ENCODE data around the gene RAP1A. TPM values are rescaled to one million over a fixed set of nuclear protein-coding genes. Genes with fewer than 3 reads are reported as not detected.

The RAP1A gene
- polyA plus RNA-seq, 1 experiment, result 78.1 TPM

DNA sequence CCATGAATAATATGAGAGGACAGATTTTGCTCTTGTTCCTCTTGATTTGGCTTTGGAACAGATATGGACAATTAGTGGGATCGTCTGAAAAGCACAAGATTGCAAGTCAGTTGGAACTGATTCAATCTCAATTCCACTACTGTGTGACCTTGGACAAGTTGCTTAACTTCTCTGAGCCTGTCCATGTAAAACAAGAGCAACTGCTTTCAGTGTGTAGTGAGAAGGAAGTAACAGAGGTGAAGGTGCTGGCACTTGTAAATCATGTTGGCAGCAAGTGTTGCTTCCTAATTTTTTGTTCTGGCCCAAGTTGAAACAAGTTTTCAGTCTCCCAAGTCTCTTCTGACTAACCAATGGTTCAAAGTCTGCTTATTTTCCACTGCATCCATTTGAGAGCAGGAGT is 104.3 kb downstream of the RAP1A start:
- POLR2A ChIA-PET, result no interaction called here
- TF ChIP-seq, protein P1, sequence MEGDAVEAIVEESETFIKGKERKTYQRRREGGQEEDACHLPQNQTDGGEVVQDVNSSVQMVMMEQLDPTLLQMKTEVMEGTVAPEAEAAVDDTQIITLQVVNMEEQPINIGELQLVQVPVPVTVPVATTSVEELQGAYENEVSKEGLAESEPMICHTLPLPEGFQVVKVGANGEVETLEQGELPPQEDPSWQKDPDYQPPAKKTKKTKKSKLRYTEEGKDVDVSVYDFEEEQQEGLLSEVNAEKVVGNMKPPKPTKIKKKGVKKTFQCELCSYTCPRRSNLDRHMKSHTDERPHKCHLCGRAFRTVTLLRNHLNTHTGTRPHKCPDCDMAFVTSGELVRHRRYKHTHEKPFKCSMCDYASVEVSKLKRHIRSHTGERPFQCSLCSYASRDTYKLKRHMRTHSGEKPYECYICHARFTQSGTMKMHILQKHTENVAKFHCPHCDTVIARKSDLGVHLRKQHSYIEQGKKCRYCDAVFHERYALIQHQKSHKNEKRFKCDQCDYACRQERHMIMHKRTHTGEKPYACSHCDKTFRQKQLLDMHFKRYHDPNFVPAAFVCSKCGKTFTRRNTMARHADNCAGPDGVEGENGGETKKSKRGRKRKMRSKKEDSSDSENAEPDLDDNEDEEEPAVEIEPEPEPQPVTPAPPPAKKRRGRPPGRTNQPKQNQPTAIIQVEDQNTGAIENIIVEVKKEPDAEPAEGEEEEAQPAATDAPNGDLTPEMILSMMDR (IDR thresholded peaks at IDR 0.05; ENCODE audit: low read depth, low read length), result no peak
- Histone ChIP-seq H3K4me3 (ENCODE audit: low read depth, low read length) (no peak overlapping the region), H3K27me3 (ENCODE audit: control insufficient read depth, insufficient read depth, low read length) (no peaks in the 10 kb centered on the region), H3K9me3 (ENCODE audit: control insufficient read depth, insufficient read depth, low read length) (no peaks in the 10 kb centered on the region), H3K27ac (ENCODE audit: low read depth, low read length) (no peak overlapping the region)
- CTCF ChIA-PET, result interaction anchor here (1.1 kb wide), 1 partner anchor 9 kb away, joined by 5 read pairs; no protein-coding TSS in a partner anchor
- DNase-seq (ENCODE audit: low read depth, low spot score), result no peak

DNA sequence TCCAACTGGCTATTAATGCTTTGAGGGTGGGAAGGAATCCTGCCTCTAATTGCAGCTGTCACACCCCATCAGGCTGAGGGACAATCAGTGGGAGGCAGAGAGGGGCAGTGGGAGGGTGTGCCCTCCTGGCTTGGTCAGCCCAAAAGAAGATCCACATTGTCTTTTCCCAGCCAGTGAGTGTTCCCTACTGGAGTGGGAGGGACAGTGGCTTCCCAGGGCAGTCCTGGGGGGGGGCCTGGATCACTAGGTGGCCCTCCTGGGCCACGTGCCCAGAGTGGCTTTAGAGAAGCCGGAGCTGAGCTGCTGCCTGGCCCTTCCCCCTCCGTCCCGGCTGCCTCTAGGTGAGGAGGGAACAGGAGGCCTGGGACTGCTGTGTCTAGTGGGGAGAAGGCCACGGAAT is 105.6 kb downstream of the RAP1A start:
- no peak for DNase-seq (ENCODE audit: low read depth, low spot score)
- CTCF ChIA-PET, result interaction anchor here (1.0 to 3.1 kb wide), 2 partner anchors 10 to 243 kb away, joined by 3 to 27 read pairs; no protein-coding TSS in a partner anchor
- POLR2A ChIA-PET, result no interaction called here
- no peaks in the 10 kb centered on the region for H3K9me3 ChIP-seq (ENCODE audit: control insufficient read depth, insufficient read depth, low read length)
- H3K4me3 ChIP-seq (ENCODE audit: low read depth, low read length), result no peak overlapping the region
- H3K27ac ChIP-seq (ENCODE audit: low read depth, low read length), result no peak overlapping the region
- H3K27me3 ChIP-seq (ENCODE audit: control insufficient read depth, insufficient read depth, low read length), result no peaks in the 10 kb centered on the region
- TF ChIP-seq, protein P1 (IDR thresholded peaks at IDR 0.05; ENCODE audit: low read depth, low read length), result no peak

DNA sequence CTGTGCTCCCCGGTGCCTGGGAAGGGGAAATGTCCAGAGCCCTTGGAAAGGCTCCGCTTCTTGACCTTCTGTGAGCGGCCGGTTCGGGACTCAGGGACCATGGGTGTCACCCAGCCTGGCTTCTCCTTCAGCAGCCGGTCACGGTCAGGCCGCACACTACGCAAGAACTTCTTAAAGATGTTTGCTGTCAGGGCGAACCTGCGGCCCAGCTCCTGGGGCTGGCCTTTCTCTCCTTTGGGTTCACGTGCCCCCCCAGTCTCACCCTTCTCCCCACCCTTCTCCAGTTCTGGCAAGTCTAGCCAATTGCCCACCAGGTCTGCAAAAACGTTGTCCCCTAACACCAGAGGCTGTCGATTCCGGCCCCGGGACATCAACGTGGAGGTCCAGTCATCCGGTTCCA is 107.5 kb downstream of the RAP1A start:
- ChIA-PET CTCF (interaction anchor here (3.1 kb wide), 1 partner anchor 12 kb away, joined by 27 read pairs; no protein-coding TSS in a partner anchor), POLR2A (no interaction called here)
- no peak overlapping the region for H3K4me3 ChIP-seq (ENCODE audit: low read depth, low read length)
- DNase-seq (ENCODE audit: low read depth, low spot score), result no peak
- no peak overlapping the region for H3K27ac ChIP-seq (ENCODE audit: low read depth, low read length)
- H3K9me3 ChIP-seq (ENCODE audit: control insufficient read depth, insufficient read depth, low read length), result no peaks in the 10 kb centered on the region
- TF ChIP-seq, protein P1 (IDR thresholded peaks at IDR 0.05; ENCODE audit: low read depth, low read length), result no peak
- no peaks in the 10 kb centered on the region for H3K27me3 ChIP-seq (ENCODE audit: control insufficient read depth, insufficient read depth, low read length)

DNA sequence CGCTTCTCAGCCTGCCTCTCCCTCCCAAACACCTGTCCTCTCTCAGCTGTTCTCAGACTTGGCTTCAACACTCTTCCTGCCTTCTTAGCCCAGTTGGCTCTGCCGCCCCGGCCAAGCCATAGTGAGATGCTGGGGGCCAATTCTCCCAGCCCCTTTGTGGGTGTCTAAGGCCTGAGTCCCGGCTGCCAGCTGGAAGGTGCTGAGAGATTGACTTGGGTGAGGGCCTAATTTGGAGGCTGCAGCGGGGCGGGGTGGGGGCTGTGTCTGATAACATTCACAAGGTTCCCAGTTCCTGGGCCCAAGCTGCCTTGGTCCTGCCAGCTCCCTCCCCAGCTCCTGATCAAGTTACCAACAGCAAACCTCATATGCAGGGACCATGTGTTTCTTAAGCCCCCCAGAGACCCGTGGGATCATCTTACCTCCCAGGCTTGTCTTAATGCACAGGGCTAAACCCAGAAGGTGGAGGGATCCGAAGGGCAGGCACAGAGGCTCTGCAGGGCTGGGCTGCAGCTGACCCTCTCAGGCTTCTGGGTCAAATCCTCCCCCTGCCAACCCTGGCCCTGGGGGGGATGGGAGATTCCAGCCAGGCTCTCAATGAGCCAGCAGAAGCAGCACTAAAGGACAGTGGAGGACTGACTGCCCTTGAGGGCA is 109.8 kb downstream of the RAP1A start:
- Histone ChIP-seq H3K27me3 (ENCODE audit: control insufficient read depth, insufficient read depth, low read length) (no peaks in the 10 kb centered on the region), H3K4me3 (ENCODE audit: low read depth, low read length) (no peak overlapping the region), H3K27ac (ENCODE audit: low read depth, low read length) (no peak overlapping the region), H3K9me3 (ENCODE audit: control insufficient read depth, insufficient read depth, low read length) (no peaks in the 10 kb centered on the region)
- no peak for DNase-seq (ENCODE audit: low read depth, low spot score)
- ChIA-PET POLR2A (no interaction called here), CTCF (interaction anchor here (1.5 to 3.0 kb wide), 3 partner anchors 14 to 247 kb away, joined by 4 to 14 read pairs (median 12); no protein-coding TSS in a partner anchor)
- TF ChIP-seq, protein P1 (IDR thresholded peaks at IDR 0.05; ENCODE audit: low read depth, low read length), result no peak

DNA sequence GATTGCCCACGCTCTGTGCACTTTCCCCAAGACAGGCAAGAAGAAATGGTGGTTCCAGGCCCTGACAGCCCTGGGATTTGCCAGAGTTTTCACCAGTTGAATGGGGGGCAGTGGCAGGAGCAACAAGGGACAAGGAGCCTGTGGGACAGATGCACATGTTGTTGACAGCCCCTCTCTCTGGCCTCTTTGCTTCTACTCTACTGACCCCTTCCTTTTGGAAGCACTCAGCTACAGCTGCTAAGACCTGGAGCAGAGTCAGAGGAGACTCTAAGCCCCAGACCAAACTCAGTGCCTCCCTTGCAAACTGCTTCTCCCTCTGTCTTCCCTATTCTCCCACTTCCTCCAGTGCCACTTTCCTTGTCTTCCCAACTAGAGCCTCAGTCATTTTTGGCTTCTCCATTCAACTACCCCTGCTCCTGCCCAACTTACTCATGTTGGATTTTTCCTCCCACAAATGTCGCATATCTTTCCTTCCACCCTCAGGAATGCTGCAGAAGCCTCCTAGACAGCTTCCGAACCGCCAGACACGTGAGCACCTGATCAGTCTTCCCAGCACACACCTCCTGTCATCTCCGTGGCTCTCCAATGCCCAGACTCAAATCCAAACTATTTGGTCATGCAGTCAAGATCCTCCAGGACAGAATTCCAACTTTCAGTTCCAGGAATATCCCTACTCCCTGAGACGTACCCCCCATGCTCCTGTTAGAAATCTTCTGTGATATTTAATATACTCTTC is 110.5 kb downstream of the RAP1A start:
- POLR2A ChIA-PET, result no interaction called here

More for the DNA sequence above, 110.5 kb downstream of the RAP1A start:
- CTCF ChIA-PET, result interaction anchor here (1.5 to 10.1 kb wide), 4 partner anchors 15 to 248 kb away, joined by 4 to 80 read pairs (median 13); no protein-coding TSS in a partner anchor
- H3K27me3 ChIP-seq (ENCODE audit: control insufficient read depth, insufficient read depth, low read length), result no peaks in the 10 kb centered on the region
- no peak for DNase-seq (ENCODE audit: low read depth, low spot score)
- no peak overlapping the region for H3K27ac ChIP-seq (ENCODE audit: low read depth, low read length)
- TF ChIP-seq, protein P1 (IDR thresholded peaks at IDR 0.05; ENCODE audit: low read depth, low read length), result no peak
- no peaks in the 10 kb centered on the region for H3K9me3 ChIP-seq (ENCODE audit: control insufficient read depth, insufficient read depth, low read length)
- no peak overlapping the region for H3K4me3 ChIP-seq (ENCODE audit: low read depth, low read length)
